ENCODE data around the gene KCNJ11. TPM values are rescaled to one million over a fixed set of nuclear protein-coding genes. Genes with fewer than 3 reads are reported as not detected.

KCNJ11 gene
- total RNA-seq, 1 experiment from 2014 or later, result 2.9 TPM

DNA sequence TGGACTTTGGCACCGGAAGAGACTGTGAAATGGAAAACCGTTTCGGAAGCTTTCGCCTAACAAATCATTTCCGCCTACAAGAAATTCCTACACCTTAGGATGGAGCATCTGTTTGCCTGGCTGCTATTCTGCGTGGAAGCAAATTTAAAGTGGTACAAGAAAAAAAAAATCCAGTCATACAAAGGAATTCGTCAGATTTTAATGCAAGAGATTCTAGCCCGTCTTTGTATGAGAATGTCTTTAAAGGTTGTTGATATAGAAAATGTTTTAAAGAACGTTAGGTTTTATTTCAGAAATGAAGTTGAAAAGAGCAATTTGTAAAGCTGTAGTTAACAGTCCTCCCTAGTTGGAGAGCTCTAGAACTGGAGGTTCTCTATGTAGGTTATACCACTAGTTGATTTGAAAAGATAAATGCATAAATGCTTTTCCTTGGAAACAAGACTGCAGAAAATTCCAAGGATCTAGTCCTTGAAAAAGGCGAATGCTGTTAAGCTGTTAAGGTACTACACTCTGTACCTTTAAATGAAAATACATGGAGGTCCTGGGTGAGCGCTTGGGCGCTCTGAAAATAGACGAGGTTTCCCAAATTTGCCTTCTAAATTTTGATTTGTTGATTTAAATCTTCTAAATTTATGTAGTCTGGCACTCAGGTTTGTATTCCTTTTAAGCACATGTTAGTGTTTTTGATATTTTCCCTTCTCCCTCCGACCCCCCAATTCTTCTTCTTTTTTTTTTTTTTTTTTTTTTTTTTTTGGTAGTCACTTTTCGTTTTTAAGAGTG is 34.4 kb downstream of the KCNJ11 start:
- H3K36me3 Mint-ChIP-seq (ENCODE audit: insufficient read depth, unreplicated experiment), result peaks cover 33% of the 10 kb centered on the region
- no peaks in the 10 kb centered on the region for H3K9me3 Mint-ChIP-seq (ENCODE audit: low read depth, unreplicated experiment)
- DNase-seq, result no peak
- H3K4me3 Mint-ChIP-seq (ENCODE audit: low read depth, unreplicated experiment), result peak overlapping the region; percentile 70
- H3K27me3 Mint-ChIP-seq (ENCODE audit: unreplicated experiment), result no peaks in the 10 kb centered on the region
- TF ChIP-seq, protein P1, sequence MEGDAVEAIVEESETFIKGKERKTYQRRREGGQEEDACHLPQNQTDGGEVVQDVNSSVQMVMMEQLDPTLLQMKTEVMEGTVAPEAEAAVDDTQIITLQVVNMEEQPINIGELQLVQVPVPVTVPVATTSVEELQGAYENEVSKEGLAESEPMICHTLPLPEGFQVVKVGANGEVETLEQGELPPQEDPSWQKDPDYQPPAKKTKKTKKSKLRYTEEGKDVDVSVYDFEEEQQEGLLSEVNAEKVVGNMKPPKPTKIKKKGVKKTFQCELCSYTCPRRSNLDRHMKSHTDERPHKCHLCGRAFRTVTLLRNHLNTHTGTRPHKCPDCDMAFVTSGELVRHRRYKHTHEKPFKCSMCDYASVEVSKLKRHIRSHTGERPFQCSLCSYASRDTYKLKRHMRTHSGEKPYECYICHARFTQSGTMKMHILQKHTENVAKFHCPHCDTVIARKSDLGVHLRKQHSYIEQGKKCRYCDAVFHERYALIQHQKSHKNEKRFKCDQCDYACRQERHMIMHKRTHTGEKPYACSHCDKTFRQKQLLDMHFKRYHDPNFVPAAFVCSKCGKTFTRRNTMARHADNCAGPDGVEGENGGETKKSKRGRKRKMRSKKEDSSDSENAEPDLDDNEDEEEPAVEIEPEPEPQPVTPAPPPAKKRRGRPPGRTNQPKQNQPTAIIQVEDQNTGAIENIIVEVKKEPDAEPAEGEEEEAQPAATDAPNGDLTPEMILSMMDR (IDR thresholded peaks at IDR 0.05; ENCODE audit: unreplicated experiment), result no peak
- H3K27ac Mint-ChIP-seq (ENCODE audit: unreplicated experiment), result peak overlapping the region; percentile 58
- intact Hi-C loops (cut with micrococcal nuclease; ENCODE audit: unreplicated experiment), result loop anchor here (5.0 kb wide), 1 partner anchor 122 kb away; no protein-coding TSS in a partner anchor
- CTCF ChIA-PET, result interaction anchor here (0.6 to 3.1 kb wide), 7 partner anchors 11 to 174 kb away, joined by 4 to 19 read pairs (median 6); no protein-coding TSS in a partner anchor
- H3K4me1 Mint-ChIP-seq (ENCODE audit: low read depth, unreplicated experiment), result peaks cover 12% of the 10 kb centered on the region
- no TSS peak for BruUV-seq (replicated peaks)

DNA sequence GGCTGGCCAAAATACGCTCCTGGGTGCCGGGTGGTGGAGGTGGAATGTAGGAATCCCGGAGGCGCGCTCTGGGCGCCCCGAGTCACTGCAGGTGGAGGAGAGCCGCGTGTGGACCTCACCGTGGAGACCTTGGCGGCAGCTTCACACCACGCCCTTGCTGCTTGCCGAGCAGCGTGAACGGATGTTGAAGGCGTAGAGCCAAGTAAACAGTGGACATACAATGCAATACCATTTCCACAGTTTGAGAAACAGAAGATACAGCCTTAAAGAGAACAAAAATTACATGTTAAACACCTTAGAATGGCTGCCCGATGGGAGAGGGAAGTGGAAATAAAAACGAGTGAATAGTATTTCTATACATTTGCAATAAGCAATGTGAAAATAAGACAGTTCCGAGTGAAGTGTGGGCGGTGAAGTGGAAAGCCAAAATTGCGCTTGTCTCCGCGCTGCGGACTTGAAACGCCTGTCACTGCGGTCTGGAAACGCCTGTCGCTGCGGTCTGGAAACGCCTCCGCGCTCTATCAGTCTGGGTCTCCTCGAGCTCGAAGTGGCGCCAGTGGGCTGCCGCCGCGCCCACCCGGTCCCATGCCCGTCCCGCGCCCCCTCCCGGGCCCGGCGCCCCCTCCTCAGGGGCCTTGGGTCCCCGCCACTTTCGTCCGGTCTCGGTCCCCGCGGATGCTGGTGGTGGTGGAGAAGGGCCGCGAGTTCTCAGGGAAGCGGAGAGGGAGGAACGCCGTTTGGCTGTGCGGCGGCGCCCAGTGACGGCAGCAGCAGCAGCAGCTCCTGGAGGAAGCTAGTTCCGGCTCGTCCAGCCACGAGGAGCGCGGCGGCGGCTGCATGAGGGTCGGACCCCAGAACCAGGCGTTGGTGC is 35.3 kb downstream of the KCNJ11 start:
- H3K9me3 Mint-ChIP-seq (ENCODE audit: low read depth, unreplicated experiment), result no peaks in the 10 kb centered on the region
- H3K4me3 Mint-ChIP-seq (ENCODE audit: low read depth, unreplicated experiment), result peak overlapping the region; percentile 70
- intact Hi-C loops (cut with micrococcal nuclease; ENCODE audit: unreplicated experiment), result loop anchor here (5.0 kb wide), 1 partner anchor 121 kb away; no protein-coding TSS in a partner anchor
- H3K27ac Mint-ChIP-seq (ENCODE audit: unreplicated experiment), result peak overlapping the region; percentile 58
- TF ChIP-seq, protein P1 (IDR thresholded peaks at IDR 0.05; ENCODE audit: unreplicated experiment), result no peak
- peak; percentile 75 for DNase-seq
- TSS peak; percentile 52 for BruUV-seq (replicated peaks)
- H3K4me1 Mint-ChIP-seq (ENCODE audit: low read depth, unreplicated experiment), result peaks cover 12% of the 10 kb centered on the region
- CTCF ChIA-PET, result interaction anchor here (0.5 to 3.1 kb wide), 5 partner anchors 12 to 175 kb away, joined by 3 to 19 read pairs (median 6); no protein-coding TSS in a partner anchor
- no peaks in the 10 kb centered on the region for H3K27me3 Mint-ChIP-seq (ENCODE audit: unreplicated experiment)
- peaks cover 33% of the 10 kb centered on the region for H3K36me3 Mint-ChIP-seq (ENCODE audit: insufficient read depth, unreplicated experiment)

DNA sequence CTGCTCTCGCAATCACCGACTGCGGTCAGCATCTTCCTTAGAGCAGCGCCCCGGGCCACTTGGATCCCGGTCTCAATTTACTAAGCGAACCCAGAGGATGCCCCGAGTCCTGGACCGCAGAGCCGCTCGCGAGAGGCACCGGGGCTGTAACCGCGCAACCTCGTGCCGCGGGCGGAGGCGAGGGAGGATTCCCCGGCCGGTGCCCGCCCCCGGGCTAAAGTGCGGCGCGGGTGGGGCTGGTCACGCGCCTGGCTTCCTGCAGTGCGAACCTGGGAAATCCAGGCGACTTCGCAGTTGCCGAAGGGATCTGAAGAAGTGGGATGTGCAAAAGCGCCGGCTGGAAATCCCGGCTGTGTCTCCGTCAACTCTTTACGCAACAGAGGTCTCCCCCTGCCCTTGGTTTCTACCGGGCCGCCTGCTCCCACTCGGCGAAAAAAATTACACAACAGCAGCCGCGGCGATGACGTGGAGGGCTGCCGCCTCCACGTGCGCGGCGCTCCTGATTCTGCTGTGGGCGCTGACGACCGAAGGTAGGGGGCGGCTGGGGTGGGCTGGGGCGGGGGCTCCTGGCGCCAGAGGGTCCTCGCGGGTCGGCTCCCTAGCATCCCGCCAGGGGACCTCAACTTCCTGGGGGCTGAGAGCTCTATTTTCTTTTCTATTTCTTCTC is 36.8 kb downstream of the KCNJ11 start, which contains the start of gene NCR3LG1:
Gene NCR3LG1 (plus strand): TSS at position 291 of the 667 bp plus-strand sequence. CDS start 170 bp downstream, at position 461.
- no peaks in the 10 kb centered on the region for H3K27me3 Mint-ChIP-seq (ENCODE audit: unreplicated experiment)
- BruUV-seq (replicated peaks), result no TSS peak
- peak within 1 kb of the TSS; percentile 70 for H3K4me3 Mint-ChIP-seq (ENCODE audit: low read depth, unreplicated experiment)
- H3K27ac Mint-ChIP-seq (ENCODE audit: unreplicated experiment), result peak within 1 kb of the TSS; percentile 1
- TF ChIP-seq, protein P1 (IDR thresholded peaks at IDR 0.05; ENCODE audit: unreplicated experiment), result no peak
- CTCF ChIA-PET, result interaction anchor here (0.6 to 3.1 kb wide), 5 partner anchors 10 to 1883 kb away, joined by 3 to 19 read pairs (median 3); no protein-coding TSS in a partner anchor
- H3K36me3 Mint-ChIP-seq (ENCODE audit: insufficient read depth, unreplicated experiment), result peaks cover 33% of the 10 kb centered on the region
- H3K9me3 Mint-ChIP-seq (ENCODE audit: low read depth, unreplicated experiment), result no peaks in the 10 kb centered on the region
- H3K4me1 Mint-ChIP-seq (ENCODE audit: low read depth, unreplicated experiment), result peaks cover 12% of the 10 kb centered on the region
- intact Hi-C loops (cut with micrococcal nuclease; ENCODE audit: unreplicated experiment), result loop anchor here (5.0 kb wide), 1 partner anchor 119 kb away; no protein-coding TSS in a partner anchor
- DNase-seq, result peak; percentile 43

DNA sequence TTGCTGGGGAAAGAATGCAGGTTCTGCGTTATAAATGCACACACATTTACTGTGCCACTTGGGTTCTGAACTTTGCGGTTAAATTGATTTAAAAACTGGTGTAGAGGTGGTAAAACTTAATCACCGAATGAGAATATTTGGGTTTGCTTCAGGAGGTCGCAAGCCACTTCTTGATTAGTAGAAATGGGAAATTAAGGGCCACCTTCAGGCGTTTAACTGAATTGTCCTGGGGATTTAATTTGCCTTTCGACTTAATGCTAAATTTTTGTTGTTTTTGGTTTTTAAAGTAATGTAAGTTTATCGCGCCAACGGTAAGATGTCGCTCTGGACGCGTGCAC is 37.3 kb downstream of the KCNJ11 start:
- intact Hi-C loops (cut with micrococcal nuclease; ENCODE audit: unreplicated experiment), result loop anchor here (5.0 kb wide), 1 partner anchor 119 kb away; no protein-coding TSS in a partner anchor
- Mint-ChIP-seq H3K27ac (ENCODE audit: unreplicated experiment) (no peak overlapping the region), H3K27me3 (ENCODE audit: unreplicated experiment) (no peaks in the 10 kb centered on the region), H3K4me1 (ENCODE audit: low read depth, unreplicated experiment) (peaks cover 12% of the 10 kb centered on the region), H3K4me3 (ENCODE audit: low read depth, unreplicated experiment) (peak overlapping the region; percentile 70), H3K36me3 (ENCODE audit: insufficient read depth, unreplicated experiment) (peaks cover 33% of the 10 kb centered on the region), H3K9me3 (ENCODE audit: low read depth, unreplicated experiment) (no peaks in the 10 kb centered on the region)
- CTCF ChIA-PET, result no interaction called here
- no TSS peak for BruUV-seq (replicated peaks)
- TF ChIP-seq, protein P1 (IDR thresholded peaks at IDR 0.05; ENCODE audit: unreplicated experiment), result no peak
- DNase-seq, result no peak

All from Calu3 (cell line).